GM18867 (cell line): Measurements from ENCODE around the gene VPS36.
"Not testable (repeated sequence)": the region's sequence is repeated elsewhere in the genome, so short reads cannot be mapped to it uniquely, and the experiment has no call there.

Experiments
- ATAC-seq: cut with Tn5 transposase; IDR thresholded peaks from one replicate; pipeline ENCODE4 v1.9.1; 2021; ENCODE audit warnings: mild to moderate bottlenecking, moderate library complexity; ENCODE audit not compliant: unreplicated experiment

The VPS36 gene, protein sequence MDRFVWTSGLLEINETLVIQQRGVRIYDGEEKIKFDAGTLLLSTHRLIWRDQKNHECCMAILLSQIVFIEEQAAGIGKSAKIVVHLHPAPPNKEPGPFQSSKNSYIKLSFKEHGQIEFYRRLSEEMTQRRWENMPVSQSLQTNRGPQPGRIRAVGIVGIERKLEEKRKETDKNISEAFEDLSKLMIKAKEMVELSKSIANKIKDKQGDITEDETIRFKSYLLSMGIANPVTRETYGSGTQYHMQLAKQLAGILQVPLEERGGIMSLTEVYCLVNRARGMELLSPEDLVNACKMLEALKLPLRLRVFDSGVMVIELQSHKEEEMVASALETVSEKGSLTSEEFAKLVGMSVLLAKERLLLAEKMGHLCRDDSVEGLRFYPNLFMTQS

DNA sequence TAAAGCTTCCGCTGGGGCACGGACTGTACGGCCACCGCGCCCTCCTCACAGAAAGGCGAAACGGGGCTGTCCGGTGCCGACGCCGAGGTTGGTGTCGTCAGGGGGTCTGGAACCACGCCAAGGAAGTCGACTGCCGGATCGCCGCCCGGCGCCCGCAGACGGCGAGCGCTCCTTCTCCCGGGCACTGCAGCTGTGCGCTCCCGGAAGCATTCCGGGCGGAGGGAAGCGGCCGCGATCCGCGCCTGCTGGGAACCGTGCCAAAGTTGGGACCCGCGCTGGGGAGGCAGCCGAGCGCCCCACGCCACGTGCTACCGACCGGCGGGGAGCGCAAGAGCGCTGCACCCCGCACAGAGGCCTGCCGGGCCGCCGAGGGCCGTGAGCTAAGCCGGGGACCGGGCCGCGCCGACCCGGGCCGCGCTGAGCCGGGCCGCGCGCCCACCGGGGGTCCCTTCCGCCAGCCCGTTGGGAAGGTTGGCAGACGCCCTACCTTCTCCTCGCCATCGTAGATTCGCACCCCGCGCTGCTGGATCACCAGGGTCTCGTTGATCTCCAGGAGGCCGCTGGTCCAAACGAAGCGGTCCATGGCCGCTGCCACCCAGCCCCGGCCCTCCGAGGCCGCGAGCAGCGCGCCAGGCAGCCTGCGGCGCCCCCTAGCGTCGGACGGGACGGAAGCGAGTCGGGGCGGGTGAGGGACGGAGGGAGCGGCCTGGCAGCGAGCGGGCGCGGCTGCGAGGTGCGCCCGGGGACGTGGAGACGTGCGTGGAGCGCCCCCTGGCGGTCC, at the start of gene VPS36:
VPS36 (minus strand) TSS at position 623 of the 781 bp plus-strand sequence; CDS start at position 583, 40 bp downstream.
- peak; percentile 66 for ATAC-seq

DNA sequence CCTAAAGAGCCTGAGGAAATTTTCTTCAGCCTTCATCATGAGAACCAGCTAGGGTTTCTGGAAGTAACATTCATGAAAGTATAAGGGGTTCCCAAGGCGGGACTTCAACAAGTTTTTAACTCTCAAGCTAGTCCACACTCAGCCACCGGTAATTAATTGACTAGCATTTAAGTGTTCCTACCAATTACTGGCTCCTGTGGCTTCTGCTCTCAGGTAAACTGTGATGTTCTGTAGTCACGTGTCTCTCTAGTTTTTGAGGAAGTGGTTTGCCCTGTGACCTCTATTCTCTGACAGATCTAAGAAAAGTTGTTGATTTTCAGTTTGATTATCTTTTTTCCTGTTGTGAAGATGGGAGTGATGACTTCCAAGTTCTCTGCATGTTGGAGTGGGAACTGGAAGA, 47.5 kb upstream of the VPS36 start:
- ATAC-seq, result not testable (repeated sequence)

DNA sequence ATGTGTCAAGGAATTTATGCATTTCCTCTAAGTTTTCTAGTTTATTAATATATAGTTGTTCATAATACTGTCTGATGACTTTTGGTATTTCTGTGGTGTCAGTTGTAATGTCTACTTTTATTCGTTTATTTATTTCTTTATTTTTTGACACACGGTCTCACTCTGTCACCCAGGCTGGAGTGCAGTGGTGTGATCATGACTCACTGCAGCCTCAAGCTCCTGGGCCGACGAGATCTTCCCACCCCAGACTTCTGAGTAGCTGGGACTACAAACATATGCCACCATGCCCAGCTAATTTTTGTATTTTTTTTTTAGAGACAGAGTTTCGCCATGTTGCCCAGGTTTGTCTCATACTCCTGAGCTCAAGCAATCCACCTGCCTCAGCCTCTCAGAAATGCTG, 43.8 kb upstream of the VPS36 start:
- ATAC-seq, result not testable (repeated sequence)

DNA sequence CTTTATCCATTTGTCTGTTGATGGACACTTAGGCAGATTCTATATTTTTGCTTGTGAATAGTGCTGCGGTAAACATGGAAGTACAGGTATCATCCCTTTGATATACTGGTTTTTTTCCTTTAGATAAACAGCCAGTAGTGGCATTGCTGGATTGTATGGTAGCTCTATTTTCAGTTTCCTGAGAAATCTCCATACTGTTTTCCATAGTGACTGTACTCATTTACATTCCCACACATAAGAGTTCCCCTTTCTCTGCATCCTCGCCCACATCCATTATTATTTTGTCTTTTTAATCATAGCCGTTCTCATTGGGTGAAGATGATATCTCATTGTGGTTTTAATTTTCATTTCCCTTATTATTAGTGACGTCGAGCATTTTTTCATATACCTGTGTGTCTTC, 40.6 kb upstream of the VPS36 start:
- not testable (repeated sequence) for ATAC-seq

DNA sequence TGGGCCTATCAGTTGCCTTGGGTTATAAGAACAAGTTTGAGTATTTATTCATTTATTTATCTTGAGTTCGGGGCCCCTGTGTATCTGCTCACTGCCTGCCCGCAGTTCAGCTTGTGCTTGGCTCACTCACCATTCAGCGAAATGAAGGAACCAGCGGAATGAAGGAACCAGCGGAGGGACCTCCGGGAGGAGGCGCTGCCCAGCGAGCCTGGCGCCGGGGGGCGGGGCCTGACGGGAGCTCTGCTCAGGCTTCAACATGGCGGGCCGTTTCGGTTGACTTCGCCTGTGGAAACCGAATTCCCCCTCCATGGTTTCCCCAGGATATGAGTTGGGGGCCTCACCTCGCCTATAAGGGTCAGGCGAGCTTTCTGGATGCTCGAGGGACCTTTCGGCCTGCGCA, 38.3 kb upstream of the VPS36 start:
- ATAC-seq, result not testable (repeated sequence)

DNA sequence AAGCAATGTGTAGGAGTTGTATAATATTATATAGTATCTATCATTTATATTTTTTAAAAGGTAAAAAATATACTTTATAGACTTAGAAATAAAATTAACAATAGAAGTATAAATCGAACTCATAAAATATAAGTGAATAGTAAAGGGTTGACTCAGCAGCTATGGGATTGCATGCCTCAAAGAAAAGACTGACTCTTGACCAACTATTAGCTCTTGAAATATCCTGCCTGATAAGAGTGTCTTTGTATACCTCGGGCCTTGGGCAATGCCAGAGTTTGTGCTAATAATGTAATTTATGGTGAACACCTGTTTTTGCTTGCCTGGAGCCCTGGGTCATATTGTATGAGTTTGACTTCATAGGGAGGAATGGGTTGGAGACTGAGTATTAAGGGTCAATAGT, 36.6 kb upstream of the VPS36 start:
- ATAC-seq, result not testable (repeated sequence)

DNA sequence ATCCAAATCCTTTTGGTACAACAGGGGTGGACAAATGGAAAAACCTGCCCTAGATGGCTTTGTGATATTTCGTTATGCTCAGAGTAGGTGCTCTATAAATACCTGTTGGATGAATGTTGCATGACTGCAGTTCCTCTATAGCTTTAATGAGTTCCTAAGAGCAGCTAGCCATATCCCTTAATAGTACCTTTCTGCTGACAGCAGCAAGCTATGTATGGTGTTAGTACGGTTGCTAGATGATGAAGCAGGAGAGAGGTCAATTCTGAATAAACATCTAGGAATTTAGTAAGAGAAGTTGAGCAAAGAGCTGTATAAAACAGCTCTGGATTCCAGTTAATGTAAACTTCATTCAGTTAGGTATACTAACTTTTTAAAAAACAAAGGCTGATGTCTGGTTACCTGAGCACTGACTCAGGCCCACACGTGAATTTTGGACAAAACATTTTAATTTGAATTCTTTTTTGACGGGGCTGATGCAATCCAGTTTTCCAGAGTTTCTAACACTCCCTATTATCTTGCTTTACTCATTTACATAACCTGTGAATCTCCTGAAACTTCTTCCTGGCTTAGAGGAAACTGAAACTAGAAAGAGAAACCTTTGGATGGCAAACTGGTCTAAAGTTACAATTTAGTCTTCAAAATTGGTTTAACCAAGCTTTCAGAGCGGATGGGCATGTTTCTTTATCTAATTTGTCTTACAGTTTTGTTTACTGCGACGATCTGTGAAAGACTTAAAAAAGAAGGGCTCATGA, 30.4 kb upstream of the VPS36 start:
- not testable (repeated sequence) for ATAC-seq

DNA sequence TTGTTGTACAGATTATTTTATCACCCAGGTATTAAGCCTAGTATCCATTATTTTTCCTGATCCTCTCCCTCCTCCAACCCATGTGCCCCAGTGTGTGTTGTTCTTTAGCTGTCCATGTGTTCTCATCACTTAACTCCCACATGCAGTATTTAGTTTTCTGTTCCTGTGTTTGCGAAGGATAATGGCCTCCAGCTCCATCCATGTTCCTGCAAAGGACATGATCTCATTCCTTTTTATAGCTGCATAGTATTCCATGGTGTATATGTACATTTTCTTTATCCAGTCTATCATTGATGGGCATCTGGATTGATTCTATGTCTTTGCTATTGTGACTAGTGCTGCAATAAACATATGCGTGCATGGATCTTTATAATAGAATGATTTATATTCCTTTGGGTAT, 18.1 kb upstream of the VPS36 start:
- ATAC-seq, result not testable (repeated sequence)

DNA sequence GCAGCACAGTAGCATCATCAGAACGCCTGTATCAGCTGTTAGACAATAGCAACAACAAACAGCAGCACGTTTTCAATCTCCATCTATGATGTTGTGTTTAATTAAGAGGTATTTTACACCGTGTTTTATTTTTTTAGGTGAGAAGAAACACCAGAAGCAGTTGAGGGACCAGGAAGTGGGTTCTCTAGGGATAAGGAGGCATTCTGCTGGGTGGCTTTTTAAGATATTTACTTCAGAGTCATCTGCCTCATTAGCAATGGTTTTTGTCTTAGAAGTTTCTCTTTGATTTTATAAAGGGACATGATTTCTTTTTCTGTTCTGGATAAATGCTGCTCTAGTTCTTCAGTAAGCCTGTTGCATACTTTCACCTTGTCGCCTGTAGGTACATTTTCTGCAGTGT, 13.1 kb upstream of the VPS36 start:
- no peak for ATAC-seq

DNA sequence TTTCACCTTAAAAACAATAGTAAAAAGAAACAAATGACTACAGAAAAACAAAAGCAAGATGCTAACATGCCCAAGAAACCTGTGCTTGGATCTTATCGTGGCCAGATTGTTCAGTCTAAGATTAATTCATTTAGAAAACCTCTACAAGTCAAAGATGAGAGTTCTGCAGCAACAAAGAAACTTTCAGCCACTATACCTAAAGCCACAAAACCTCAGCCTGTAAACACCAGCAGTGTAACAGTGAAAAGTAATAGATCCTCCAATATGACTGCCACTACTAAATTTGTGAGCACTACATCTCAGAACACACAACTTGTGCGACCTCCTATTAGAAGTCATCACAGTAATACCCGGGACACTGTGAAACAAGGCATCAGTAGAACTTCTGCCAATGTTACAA, 10.8 kb upstream of the VPS36 start:
- no peak for ATAC-seq

DNA sequence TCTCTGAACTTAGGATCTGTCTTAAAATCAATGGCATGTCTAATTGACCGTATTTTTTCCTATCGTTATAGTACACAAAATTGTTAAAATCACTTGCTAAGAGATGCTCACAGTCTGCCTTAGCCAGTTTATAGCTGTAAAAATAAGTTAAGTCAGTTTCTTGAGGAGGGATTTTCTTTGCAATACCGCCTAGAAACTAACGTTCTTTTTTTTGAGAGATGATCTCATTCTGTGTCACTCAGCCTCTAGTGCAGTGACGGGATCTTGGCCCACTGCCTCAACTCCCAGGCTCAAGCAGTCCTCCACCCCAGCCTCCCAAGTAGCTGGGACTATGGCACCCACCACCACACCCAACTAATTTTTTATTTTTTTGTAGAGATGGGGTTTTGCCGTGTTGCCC, 9.2 kb upstream of the VPS36 start:
- ATAC-seq, result no peak

DNA sequence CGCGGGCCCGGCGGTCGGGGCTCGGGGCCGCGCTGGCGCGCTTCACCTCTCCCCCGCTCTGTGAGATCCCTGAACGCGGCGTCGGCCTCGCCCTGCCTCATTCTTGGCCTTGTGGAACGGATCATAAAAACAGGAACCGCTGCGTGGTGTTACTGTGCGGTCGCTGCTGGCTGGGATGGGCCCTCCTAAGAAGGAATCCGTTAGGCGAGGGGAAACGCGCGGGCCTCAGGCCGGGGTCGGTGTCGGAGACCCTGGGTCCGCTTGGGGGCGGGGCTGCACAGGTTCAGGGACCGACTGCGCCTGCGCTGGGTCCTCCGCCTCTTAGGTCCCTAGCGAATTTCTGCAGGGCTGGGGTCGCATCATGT, 5.2 kb upstream of the VPS36 start:
- peak; percentile 22 for ATAC-seq

DNA sequence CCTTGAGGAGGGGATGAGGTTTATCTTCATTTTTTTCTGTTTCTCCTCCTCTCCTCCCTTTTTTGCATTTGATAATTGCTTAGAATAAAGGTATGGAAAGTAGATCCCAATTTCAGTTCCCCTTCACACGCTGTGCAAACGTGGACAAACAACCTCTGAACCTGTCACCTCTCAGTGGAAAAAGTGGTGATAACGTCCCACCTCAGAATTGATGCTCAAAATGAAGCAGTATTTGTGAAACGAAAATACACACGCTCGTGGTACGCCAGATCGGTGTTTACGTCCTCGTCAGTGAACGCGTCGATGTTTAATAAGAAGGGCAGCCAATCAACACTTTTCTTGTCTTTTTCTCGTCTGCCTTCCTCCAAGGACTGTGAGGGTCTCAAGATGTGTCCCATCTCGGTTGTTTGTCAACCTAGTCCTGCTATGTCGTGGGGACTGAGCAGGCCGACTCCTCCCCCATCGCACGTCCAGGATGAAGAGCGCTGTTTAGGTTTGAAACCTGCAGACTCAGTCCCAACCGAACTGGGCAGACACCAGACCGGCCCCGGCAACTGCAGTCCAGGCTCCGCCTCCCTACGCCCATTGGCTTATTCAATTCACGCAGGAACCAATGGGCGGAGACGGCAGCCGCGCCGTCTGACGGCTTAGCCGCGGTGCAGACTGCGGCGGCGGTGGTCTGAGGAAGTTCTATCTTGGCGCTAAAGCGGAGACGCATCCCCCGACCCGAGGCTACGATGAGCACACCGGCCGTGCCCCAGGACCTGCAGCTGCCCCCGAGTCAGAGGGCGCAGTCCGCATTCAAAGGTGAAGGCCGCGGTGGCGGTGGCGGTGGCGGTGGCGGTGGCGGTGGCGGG, 4.6 kb upstream of the VPS36 start, which contains the start of gene CKAP2:
CKAP2 (plus strand) TSS at position 659 of the 857 bp plus-strand sequence; CDS start at position 738, 79 bp downstream.
- peak; percentile 72 for ATAC-seq

DNA sequence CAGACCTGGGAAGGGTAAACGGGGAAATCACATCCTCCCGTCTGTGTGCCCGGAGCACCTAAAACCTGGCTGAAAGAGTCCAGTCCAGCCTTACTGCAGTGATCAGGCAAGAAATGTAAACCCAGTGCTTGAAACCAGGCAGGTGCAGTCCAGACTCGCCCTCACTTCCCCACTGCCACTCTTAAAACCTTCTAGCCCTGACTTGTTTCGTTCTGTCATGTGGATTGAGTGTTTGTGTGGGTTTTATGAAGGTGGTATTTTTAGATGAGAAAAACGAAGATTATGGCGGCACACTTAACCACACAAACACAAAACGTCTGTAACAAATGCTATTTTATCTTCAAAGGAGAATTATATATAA, 4.0 kb upstream of the VPS36 start:
- peak; percentile 41 for ATAC-seq

DNA sequence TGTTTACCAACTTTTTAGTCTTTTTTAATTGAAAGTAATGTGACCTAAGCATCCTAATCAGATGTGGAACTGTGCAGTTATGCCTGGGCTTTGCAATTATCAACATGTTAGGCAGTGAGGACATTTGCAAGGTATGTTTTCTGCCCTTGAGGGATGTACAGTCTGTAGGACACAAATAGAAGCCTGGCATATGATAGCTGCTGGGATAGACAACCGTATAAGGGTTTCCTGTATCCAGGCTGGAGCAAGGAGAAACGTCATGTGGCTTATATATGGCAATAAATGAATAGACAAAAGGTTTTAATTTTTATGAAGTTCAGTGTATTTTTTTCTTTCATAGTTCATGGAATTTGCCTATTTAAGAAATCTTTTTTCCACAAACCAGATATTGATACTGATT, 2.0 kb upstream of the VPS36 start:
- ATAC-seq, result no peak

DNA sequence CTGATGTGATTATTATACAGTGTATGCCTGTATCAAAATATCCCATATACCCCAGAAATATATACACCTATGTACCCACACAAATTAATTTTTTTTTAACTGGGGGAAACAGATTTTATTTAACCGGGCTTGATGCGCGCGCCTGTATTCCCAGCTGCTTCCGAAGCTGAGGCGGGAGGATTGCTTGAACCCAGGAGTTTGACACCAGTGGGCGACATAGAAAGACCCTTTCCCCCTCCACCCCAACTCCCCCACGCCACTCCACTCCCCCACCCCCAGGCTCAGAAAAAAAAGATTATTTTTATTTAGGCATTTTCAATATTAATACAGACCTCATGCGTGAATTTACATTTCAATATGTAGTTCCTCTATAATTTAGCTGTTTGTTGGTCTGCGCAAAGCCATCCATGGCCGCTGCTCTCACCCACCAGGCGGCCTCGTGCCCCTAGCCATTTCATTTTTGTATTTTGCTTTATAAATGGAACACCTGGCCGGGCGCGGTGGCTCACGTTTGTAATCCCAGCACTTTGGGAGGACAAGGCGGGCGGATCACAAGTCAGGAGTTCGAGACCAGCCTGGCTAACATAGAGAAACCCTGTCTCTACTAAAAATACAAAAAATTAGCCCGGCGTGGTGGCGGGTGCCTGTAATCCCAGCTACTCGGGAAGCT, 836 bp upstream of the VPS36 start:
- ATAC-seq, result no peak

DNA sequence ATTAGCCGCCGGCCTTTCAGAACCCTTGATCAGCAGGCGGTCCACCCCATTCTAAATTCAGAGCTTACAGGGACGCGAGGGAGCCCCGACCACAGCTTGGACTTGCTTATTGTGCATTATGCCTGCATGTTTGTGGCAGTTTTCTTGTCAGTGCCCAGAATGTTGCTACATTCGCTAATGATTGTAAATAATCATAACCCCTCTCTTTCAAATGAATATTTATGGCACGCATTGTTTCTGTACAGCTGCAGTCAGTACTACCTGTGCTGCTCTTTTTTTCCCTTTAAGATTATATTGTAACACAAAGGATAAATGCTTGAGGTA, 321 bp upstream of the VPS36 start:
- ATAC-seq, result no peak

DNA sequence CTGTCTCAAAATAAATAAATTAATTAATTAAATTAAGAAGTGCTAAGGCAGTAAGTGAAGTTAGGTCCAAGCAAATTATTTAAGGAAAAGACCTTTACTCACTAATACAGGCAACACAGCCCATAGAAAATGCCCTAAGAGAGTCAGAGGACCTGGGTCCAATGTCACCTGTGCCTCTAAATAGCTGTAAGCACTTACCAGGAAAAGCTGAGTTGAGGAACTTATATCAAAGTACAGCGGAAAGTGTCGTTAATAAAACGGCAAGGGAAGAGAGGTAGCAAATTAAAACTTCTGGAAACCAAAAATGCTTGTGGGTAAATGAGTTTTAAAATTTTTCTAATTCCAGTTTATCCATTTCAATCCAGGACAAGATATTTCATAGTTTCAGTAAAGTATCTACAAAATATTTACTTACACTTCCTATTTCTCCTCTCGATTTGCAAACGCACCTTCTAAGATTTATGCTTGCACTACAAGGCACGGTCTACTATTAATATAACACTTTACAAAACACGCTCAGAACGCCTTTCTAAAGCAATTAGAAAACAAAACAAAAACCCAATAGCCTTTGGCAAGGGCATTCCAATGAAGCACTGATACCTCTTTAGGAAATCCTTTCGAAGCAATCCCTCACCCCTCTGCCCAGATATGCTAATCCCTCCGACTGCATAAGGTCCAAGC, 963 bp downstream of the VPS36 start:
- ATAC-seq, result no peak

DNA sequence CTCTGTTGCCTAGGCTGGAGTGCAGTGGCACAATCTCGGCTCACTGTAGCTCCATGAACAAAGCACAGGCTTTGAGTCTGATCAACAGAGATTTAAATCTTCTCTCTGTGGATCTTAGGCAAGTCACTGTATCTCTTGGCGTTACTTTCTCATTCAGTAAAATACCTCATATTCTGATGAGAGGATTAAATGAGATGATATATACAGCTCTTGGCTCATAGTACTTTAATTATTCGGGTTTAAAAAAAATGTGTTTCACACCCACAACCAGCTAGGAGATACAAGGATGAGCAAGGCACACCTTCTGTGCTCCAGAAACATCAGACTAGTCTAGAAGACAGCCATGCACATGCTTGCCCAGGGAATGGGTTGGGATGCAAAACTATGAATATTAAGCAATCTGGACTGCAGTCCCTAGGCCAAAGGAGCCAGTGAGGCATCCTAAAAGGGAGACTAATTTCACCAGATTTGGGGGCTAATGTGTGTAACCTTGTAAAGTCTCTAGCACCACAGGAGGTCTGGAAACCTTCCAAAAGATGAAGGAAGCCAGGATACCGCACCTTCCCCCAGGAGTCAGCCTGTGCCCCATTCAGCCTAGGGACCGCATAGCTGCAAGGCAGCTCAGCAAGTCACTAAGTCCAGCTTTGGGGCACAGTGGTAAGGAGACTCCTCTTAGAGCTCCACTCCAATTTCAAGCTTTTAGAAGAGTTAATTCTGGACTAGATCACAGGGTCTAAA, 2.5 kb downstream of the VPS36 start:
- ATAC-seq, result no peak
